Medulla oblongata (tissue), 1 donor: ENCODE results near the gene TXNRD2.
"Not testable (repeated sequence)": the region's sequence is repeated elsewhere in the genome, so short reads cannot be mapped to it uniquely, and the experiment has no call there.

Experiments
- DNase-seq: peaks from one replicate; pipeline ENCODE4 v3.0.0-alpha.2; 2015; ENCODE audit errors: extremely low spot score

Gene TXNRD2

DNA sequence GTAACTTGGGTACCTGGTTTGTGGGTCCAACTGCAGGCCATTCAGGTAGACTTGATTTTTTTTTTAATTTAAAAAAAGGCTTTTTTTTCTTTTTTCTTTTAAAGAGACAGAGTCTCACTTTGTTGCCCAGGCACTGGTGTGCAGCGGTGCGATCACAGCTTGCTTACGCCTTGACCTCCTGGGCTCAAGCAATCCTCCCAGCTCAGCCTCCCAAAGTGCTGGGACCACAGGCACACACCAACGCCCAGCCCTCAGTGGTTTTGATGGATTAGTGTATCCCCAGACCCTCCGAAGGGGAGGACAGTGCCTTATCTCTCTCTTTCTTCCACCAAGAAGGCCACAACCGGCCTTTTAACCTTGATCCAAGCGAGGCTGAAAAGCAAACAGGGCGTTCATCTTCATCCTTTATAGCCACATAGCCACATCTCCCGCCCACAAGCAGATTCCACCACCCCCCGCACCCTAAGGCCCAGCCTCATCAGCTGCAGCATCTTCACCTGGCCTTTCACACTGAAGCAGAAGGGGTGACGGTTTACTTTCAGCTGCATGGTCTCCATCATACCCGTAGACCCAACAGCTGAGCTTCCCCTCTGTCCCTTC is 17.6 kb downstream of the TXNRD2 start:
- no peak for DNase-seq

DNA sequence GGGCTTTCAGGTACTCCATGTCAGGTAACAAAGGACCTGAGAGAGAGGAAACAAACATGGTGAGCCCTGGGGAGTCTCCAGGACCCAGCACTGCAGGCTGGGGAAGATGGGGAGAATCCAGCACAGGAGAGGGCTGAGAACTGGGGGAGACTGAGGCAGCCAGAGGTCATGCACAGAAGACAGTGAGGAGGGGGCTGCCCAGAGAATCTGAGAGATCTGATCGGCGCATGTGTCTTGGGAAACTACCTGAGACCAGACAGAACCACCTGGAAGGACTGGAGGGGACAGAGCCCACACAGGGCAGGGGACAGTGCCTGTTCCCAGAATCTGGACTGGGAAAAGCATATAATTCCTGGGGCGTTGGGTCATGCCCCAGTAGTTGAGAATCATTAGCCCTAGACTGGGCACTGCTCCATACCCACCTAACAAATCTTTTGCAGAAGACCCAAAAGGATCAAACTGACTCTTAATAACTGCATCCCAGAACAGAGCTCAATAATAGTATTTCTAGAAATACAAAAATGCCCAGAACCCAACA is 20.0 kb downstream of the TXNRD2 start:
- DNase-seq = no peak

DNA sequence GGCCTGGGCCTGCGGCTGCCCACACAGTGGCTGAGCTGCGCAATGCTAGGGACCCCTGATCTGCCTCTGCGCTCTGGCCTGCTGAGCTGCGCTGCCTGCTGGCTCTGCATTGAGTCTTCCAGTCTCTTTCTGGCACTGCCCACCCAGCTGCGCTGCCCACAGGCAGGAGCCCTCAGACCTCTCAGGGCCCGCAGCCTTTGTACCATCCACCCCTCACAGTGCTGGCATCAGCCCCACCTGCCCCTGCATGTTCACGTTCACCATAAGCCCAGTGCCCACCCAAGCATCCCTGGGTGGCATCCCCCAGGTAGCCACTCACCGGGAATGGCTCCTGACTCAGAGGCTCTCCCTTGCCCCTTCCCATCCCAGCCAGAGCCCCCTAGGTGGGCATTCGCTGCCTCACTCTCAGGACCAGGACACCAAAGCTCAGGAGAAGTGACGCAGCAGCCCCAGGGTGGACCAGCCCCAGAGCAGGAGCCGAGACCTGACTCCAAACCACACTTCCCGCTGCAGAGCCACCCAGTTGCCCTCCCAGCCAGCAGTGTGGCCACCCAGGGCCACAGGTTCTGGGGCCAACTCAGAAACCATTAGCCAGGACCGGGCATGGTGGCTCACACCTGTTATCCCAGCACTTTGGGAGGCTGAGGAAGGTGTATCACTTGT is 21.8 kb downstream of the TXNRD2 start:
- no peak for DNase-seq

DNA sequence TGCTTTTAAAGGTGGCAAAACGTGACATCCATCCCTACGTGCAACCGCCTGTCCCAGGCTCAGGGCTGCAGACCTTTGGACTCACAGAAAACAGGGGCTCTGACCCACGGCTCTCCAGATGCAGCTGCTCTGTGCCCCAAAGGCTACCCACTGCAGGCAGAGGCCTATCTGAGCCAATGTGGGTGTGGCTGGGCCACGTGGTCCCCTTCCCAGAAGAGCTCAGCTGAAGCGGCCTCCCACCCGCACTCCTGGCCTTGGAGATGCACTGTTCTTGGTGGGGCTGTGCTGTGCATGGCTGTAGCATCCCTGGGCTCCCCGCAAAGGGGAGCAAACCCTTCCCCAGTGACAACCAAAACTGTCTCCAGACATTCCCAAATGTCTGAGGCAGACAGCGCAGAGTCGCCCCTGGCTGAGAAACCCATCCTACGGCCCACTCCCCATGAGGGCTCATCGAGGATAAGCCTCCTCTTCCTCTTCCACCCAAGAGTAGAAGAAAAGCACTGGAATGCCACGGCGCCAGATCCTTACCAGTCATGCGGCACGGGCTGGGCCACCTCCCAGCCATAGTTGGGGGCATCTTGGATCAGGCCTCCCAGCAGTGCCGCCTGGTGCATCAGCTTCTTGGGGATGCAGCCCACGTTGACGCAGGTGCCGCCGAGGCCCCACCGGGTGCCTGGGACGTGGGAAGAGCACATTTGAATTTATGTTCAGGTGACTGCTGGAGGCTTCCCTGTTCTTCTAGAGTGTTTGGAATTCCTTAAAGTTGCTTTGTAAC is 23.1 kb downstream of the TXNRD2 start:
- no peak for DNase-seq

DNA sequence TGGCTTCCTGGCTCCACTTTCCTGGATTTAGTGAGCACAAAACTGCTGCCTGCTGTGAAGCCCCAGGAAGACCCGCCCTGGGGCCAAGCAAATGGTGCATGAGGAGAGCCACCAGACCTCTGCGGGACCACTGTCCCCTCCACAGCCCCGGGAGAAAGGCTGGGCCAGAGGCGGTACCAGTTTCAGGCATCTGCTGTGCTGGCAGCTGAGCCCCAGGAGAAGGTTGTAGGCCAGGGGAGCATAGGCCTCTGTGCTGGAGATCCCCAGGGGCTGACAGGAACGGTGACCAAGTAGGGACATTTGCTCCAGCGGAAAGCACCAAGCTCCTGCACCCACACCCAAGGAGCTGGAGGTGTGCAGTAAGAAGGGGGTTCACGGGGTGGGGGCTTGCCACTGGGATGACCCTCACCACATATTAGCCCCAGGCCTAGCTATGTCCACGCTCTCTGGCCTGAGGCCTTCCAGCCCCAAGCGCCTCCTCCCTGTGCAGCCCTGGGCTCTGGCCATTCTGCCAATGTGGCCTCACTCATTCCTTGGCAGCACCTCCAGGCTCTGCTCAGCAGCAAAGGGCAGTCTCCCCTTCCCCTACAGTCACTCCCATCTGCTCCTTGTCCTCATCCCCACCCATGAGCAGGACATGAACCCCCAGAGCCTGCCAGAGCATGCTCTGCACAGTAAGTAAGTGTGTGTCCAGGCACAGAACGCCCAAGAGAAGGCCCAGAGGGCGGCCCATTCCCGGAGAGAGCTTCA is 24.1 kb downstream of the TXNRD2 start:
- no peak for DNase-seq

DNA sequence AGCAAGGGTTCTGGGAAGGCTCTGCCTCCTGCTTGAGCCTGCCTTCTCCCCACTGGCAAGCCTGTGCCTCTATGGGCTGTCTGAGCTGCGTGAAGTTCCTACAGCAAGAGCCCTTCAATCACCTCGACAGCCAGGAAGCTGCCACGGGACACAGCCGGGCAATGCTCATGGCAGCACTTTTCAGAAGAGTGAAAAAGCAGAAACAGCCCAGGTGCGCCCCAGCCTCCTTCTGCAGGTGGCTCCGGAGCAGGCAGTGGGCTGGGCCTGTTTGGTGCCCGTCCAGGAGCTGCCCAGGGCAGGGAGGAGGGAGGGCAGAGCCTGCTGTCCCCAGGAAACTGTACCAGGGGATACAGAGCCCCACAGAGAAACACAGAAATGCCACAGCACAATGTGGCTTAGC is 24.7 kb downstream of the TXNRD2 start:
- no peak for DNase-seq

DNA sequence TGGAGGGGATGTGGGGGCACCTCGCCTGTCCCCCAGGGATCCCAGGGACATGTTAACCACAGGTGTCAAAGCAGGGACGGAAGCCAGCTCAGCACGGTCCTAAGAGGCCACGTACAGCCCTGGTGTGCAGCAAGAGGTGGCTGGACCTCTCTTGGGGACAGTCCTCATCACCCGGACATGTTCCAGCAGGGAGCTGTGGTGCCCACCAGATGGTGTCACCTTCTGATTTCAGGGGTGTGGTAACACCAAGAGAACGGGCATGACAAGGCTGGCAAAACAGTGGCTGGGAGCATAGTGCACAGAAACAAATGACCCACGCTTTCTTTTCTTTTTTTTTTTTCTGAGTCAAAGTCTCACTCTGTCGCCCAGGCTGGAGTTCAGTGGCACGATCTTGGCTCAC is 25.6 kb downstream of the TXNRD2 start:
- DNase-seq = no peak

DNA sequence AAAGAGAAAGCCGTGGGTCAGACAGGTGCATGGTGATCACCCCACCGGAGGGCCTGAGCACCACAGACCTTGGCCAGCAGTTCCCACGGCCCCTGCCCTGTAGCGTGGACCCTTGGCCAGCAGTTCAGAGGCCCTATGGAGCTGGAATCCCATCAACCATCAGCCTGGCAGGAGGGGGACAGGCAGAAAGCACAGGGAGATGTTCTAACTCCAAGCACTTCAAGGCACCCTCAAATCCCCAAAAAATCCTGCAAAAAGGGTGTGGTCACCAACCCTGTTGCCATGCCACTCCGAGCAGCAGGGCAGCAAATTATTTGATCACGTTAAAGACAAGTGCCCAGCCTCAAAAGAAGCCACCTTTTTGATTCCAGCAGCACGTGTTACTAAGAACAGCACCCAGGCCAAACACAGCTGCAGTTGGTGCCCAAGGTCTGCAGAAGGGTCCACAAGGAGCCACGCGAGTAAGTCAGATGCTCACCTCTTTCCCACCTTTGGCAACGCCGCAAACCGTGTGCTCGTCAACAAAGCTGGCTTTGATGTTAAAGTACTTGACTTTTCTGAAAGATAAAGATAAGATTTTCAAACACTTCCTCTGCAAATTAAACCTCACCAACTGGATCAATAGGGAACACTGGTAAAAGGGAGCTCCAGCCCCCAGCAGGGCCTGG is 26.2 kb downstream of the TXNRD2 start:
- no peak for DNase-seq

DNA sequence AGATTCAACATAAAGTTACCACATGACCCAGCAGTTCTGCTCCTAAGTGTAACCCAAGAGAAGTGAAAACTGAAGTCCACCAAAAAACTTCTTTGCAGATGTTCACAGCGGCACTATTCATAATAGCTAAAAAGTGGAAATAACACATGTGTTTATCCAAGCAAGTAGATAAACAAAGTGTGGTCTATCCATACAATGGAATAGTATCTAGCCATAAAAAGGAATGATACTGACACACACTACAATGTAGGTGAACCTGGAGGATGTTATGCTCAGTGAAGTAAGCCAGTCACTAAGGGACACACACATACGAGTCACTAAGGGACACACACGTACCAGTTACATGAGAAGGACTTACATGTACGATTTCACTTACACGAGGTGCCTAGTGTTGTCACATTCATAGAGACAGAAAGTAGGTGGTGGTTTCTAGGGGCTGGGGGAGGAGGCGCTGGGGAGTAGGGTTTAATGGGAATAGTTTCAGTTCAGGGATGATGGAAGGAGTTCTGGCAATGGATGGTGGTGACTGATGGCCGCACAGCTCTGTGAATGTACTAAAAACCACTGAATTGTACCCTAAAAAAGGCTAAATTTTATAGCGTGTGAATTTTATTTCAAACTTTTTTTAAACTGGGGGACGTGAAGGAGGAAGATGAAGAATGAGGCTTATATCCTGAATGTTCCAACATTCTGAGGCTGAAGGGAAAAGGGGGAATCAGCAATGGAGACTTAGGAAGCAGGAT is 27.2 kb downstream of the TXNRD2 start:
- no peak for DNase-seq

DNA sequence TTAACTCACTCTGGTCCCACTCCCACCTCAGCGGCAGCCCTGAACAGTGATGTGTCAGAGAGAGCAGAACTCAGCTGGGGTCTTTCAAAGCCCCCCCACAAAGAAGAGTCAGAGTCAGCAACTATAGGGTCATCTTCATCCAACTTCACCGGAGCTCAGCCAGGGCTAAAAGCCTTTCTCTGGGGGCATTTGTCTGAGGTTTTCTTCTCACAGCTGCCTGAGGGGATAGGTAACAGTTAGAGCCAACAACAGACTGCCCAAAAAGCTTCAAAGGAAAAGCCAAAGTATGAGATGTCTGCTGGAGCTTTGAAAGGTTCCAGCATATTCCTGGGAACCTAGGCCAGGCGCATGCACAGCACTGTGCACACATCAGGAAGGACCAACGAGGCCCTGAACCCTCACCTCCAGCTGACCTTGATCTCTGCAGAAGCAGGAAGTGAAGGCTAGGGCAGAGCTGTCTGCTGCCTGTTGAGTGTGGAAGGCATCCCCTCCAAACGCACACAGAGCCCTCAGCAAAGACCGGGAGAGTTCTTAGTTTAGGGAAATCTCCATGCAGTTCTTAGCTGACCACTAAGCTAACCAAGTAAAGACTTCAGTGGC is 28.2 kb downstream of the TXNRD2 start:
- DNase-seq = no peak

DNA sequence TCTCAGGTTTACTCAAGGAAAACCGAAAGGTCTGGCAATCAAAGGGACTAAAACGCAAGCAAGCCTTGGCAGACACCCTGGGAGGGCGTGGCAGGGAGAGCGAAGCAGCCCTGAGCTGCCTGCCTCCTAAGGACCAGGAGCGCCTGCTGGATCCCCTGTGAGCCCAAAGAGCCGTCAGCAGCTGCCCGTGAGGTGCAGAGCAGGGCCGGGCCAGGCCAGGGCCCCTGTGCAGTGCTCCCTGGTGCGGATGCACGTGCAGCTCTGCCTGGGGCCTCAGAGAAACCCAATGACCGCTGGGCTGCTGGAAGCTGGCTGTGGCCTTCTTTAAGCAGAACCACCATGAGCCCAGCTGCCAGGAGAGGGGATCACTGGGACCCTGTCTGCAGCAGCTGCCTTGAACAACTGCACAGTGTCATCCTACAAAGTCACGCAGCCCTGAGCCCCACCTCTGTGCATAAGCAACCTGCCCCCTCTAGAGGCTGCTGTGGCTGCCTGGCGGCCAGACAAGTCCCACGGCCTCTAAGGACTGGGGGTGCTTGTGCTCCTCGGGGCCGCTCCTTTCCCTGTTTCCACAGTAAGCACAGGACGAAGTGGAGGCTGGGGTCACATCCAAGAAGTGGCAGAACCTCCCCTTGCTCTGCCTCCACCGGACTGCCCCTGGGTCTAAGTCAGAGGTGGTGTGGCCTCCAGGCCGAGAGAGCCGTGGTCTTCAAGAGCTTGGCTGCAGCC is 29.2 kb downstream of the TXNRD2 start:
- no peak for DNase-seq

DNA sequence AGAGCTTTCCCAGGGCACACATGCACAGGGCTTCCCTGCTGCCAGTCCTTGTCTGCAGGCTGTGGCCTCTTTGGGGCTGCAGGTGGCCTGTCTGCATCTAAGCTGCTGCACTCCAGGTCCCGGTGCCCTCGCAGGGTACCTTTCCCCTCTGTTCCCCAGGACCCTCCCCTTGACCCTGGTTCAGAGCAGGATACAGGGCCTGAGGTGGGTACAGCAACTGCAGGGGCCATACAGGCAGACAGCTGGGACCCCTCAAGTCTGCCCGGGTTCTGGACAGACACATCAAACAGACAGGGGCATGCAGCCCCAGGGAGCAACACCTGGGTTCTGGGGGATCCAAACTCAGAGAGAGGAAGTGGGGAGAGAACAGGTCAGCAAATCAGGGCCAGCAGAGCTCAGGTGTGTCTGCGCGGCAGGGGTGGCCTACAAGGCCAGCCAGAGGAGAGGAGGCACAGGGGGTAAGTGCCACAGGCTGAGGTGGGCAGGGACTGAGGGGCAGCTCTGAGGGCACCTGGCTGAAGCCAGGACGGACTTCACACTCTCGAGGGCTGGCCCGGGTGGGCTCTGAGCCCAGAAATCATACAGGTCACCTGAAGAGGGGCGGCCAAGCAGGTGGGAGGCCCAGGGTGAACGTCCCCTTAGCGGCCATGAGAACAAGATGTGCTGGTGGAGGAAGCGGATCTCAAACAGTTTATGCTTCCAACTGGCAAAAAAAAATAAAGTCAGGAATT is 29.9 kb downstream of the TXNRD2 start:
- DNase-seq = no peak

DNA sequence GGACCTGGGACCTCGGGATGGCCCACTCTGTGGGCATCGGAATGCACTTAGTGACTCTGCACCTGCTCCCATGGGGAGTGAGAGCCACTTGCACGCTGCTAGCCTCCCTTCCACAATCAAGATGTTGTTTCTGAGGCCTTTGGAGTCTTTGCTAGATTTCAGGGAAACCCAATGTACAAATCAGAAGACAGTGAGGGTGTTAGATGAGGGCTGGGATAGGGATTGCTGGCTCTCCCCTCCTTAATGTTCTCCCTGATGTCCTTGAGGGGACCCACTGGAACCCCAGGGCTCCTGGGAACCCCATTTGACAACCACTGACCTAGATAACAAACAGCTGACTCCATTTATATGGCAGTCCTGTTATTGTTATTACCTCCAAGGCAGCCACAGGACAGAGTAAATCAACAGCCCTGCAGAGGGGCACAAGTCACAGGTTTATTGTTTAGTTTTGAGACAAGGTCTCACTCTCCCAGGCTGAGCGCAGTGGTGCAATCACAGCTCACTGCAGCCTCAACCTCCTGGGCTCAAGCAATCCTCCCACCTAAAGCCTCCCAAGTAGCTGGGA is 31.4 kb downstream of the TXNRD2 start:
- no peak for DNase-seq

DNA sequence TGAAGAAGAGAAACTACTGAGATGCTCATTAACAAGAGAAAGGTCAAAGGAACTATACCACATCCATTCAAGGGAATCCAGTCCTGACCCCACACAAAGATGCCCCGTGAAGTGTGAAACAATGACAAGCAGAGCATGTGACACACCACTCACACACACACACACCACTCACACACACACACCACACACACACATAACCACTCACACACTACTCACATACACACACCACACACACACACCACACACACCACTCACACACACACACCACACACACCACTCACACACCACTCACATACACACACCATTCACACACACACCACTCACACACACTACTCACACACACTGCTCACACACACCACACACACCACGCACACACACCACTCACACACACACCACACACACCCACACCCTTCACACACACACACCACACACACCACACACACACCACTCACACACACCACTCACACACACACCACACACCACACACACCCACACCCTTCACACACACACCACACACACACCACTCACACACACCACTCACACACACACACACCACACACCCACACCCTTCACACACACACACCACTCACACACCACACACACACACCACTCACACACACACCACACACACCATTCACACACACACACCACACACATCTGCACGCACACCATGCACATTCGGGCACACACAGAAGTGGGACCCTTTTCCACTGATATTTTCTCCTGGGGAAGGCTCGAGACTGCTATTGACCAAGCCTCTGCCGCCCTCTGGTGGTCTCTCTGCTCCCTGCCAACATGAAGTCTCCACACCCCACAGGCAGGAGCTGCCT is 32.1 kb downstream of the TXNRD2 start:
- DNase-seq = peak; percentile 88

DNA sequence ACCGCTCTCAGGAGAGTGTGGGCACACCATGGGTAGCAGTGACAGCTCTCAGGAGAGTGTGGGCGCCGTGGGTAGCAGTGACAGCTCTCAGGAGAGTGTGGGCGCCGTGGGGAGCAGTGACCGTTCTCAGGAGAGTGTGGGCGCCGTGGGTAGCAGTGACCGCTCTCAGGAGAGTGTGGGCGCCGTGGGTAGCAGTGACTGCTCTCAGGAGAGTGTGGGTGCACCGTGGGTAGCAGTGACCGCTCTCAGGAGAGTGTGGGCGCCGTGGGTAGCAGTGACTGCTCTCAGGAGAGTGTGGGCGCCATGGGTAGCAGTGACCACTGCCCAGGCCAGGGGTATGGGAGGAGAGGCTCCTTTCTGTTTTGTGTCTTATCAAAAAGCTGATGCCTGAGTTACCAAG is 33.7 kb downstream of the TXNRD2 start:
- DNase-seq = not testable (repeated sequence)

DNA sequence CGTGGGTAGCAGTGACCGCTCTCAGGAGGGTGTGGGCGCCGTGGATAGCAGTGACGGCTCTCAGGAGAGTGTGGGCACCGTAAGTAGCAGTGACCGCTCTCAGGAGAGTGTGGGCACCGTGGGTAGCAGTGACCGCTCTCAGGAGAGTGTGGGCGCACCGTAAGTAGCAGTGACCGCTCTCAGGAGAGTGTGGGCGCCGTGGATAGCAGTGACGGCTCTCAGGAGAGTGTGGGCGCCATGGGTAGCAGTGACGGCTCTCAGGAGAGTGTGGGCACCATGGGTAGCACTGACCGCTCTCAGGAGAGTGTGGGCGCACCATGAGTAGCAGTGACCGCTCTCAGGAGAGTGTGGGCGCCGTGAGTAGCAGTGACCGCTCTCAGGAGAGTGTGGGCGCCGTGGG is 34.8 kb downstream of the TXNRD2 start:
- not testable (repeated sequence) for DNase-seq

DNA sequence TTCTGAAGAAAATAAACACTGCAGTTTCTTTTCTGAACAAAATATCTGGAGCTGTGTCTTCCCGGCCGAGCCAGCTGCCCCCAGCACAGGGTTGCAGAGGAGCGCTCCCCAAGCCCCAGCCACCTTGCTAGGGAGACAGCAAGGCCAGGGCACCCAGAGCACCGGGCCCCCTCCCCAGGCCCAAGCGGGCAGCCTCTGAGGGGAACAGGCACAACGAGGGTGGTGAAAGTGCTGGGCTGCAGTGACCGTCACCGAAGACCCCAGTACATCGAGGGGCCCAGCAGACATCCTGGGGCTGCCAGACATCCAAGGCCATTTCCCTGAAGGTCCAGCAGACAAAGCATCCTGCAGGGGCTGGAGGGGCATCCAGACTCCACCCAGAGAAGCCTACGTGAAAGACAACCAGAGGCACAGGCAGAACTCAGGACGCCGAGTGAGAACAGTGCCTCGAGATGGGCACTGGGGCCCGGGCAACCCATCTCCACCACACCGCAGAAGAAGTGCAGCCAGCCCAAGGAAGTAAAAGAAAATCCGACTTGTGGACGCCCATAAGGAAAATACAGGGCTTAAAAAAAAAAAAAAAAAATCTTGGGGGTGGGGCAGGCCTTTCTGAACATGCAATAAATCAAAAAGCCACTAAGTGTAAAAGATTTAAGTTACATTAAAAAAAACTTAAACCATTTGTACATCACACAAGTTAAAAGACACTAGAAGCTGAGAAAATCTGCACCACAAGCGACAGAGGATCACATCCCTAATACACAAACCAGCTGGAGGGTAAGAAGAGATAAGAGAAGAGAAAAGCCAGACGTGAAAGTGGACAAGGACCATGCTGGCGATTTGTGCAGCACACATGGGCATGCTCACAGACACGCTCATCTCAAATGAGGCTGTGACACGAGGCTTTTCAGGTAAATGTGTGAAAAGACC is 36.0 kb downstream of the TXNRD2 start:
- no peak for DNase-seq
